ENCODE data around the gene ARHGAP25.

- TF ChIP-seq CTCF (conservative IDR thresholded peaks at IDR 0.05; ENCODE audit: low read depth in 2 of 2) (no peak), POLR2AphosphoS5 (IDR thresholded peaks at IDR 0.05; ENCODE audit: low read depth) (no peak), REST (IDR thresholded peaks at IDR 0.05; ENCODE audit: unreplicated experiment) (no peak), STAT1 (IDR thresholded peaks at IDR 0.05; ENCODE audit: unreplicated experiment) (no peak), JUNB (IDR thresholded peaks at IDR 0.05; ENCODE audit: unreplicated experiment) (no peak), EZH2phosphoT487 (IDR thresholded peaks at IDR 0.05; ENCODE audit: unreplicated experiment) (no peak), EZH2 (IDR thresholded peaks at IDR 0.05; ENCODE audit: low read depth, unreplicated experiment) (no peak), NANOG (IDR thresholded peaks at IDR 0.05; ENCODE audit: borderline replicate concordance) (no peak)
These were observed 3.8 kb upstream of the ARHGAP25 start for GRCh38 chr2:68730828-68731227.
